Measurements from ENCODE around the gene PDE4D. TPM values are rescaled to one million over a fixed set of nuclear protein-coding genes. Genes with fewer than 3 reads are reported as not detected.

The PDE4D gene
- total and polyA plus RNA-seq, 3 donors from 2014 or later, result 7.8 to 13.9 (median 8.7) TPM

DNA sequence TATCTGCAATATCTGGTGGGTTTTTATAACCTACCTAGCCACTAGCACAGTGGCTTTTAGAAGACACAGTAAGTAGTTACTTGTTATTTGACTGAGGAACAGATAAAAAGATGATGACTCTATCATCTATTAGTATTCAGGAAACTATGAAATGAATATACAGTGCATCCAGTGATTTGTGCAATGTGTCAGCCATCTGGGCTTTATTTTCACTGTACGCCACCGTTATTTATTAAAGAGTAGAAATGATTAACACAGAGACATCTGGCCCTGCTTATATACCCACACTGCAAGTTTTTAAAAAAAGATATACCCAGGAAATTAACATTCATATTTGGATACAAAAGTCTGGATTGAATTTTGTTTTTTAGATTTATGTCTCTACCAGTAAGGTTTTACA lies 408.4 kb downstream of the PDE4D start:
- WGBS, 2 donors, result 89 to 93% methylated on average over 2 of the region's 2 CpGs
- Histone ChIP-seq H3K27me3 (no peaks in the 10 kb centered on the region), H3K36me3 (ENCODE audit: low read depth, missing control alignments) (no peaks in the 10 kb centered on the region), H3K9me3 (no peaks in the 10 kb centered on the region), H3K4me1 (peaks cover 11% of the 10 kb centered on the region), H3K27ac (no peak overlapping the region), H3K4me3 (no peak overlapping the region)
- intact Hi-C loops (cut with DNase I; ENCODE audit: low total_unique reads), result no loop called here
- no peak for DNase-seq
- TF ChIP-seq POLR2A (IDR thresholded peaks at IDR 0.05), result no peak
- TF ChIP-seq, protein P1, sequence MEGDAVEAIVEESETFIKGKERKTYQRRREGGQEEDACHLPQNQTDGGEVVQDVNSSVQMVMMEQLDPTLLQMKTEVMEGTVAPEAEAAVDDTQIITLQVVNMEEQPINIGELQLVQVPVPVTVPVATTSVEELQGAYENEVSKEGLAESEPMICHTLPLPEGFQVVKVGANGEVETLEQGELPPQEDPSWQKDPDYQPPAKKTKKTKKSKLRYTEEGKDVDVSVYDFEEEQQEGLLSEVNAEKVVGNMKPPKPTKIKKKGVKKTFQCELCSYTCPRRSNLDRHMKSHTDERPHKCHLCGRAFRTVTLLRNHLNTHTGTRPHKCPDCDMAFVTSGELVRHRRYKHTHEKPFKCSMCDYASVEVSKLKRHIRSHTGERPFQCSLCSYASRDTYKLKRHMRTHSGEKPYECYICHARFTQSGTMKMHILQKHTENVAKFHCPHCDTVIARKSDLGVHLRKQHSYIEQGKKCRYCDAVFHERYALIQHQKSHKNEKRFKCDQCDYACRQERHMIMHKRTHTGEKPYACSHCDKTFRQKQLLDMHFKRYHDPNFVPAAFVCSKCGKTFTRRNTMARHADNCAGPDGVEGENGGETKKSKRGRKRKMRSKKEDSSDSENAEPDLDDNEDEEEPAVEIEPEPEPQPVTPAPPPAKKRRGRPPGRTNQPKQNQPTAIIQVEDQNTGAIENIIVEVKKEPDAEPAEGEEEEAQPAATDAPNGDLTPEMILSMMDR (IDR thresholded peaks at IDR 0.05), result no peak

DNA sequence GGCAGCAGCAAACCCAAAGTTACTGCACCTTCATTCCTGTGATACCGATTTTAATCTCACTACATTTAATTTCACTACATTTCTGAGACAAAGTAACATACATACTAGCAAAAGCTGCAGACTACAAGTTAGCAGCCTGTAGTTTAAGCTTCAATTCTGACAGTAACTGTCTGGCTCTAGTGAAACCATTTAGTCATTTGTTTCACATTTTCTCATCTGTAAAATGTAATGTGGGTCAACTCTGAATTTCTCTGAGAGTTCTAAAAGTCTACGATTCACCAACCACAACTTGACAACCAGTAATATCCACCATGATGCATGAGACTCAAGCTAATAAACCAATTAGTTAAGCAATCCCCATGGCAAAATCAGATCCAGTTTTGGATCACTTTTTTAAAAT lies 408.9 kb downstream of the PDE4D start:
- no peak for DNase-seq
- Histone ChIP-seq H3K27ac (no peak overlapping the region), H3K27me3 (no peaks in the 10 kb centered on the region), H3K9me3 (no peaks in the 10 kb centered on the region), H3K4me1 (peaks cover 11% of the 10 kb centered on the region), H3K4me3 (no peak overlapping the region), H3K36me3 (ENCODE audit: low read depth, missing control alignments) (no peaks in the 10 kb centered on the region)
- intact Hi-C loops (cut with DNase I; ENCODE audit: low total_unique reads), result no loop called here
- WGBS, 2 donors, result 74 to 81% methylated on average over 2 of the region's 2 CpGs
- TF ChIP-seq POLR2A (IDR thresholded peaks at IDR 0.05), result no peak

DNA sequence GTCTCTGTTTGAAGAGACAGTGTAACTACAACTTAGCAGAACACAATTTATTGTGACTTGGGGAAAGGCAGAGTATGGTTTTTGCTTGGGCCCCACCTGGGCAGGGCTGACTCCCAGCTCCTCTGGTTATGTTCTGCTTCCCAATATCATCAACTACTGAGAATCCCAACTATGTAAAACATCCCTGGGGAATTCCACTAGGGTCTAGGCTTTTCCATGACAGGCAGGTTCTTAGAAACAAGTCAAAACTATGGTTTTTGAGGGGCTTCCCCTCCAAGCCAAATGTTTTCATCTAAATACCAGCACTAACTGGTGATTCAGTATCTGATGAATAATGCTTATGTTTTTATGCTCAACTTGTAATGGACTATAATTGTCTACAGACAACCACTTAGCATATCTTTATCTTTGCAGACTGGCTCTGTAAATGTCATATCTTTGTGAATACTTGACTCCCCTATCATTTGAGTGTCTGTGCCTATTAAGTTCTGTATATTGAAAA lies 409.5 kb downstream of the PDE4D start:
- no peaks in the 10 kb centered on the region for H3K36me3 ChIP-seq (ENCODE audit: low read depth, missing control alignments)
- H3K27me3 ChIP-seq, result no peaks in the 10 kb centered on the region
- intact Hi-C loops (cut with DNase I; ENCODE audit: low total_unique reads), result no loop called here
- H3K27ac ChIP-seq, result no peak overlapping the region
- H3K4me1 ChIP-seq, result peaks cover 11% of the 10 kb centered on the region
- H3K9me3 ChIP-seq, result no peaks in the 10 kb centered on the region
- no peak overlapping the region for H3K4me3 ChIP-seq
- no peak for DNase-seq
- TF ChIP-seq, protein P1 (IDR thresholded peaks at IDR 0.05), result no peak
- TF ChIP-seq POLR2A (IDR thresholded peaks at IDR 0.05), result no peak

DNA sequence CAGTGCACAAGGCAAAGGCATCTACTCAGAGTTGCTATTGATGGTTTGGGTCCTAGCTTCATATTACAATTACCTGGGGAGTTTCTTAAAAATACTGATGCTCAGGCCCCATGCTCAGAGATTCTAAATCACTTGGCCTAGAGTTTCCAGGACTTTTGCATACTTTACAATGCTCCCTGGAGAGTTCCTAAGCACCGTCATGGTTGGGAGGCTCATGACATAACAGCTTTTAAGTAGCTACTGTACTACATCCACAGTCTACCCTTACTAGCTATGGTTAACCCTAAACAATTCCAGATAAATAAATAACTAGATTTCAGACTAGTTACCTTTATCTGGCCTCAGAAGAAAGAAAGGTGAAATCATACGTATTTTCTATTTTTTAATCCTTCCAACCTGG lies 414.4 kb downstream of the PDE4D start:
- no peak for TF ChIP-seq POLR2A (IDR thresholded peaks at IDR 0.05)
- TF ChIP-seq, protein P1 (IDR thresholded peaks at IDR 0.05), result no peak
- intact Hi-C loops (cut with DNase I; ENCODE audit: low total_unique reads), result no loop called here

DNA sequence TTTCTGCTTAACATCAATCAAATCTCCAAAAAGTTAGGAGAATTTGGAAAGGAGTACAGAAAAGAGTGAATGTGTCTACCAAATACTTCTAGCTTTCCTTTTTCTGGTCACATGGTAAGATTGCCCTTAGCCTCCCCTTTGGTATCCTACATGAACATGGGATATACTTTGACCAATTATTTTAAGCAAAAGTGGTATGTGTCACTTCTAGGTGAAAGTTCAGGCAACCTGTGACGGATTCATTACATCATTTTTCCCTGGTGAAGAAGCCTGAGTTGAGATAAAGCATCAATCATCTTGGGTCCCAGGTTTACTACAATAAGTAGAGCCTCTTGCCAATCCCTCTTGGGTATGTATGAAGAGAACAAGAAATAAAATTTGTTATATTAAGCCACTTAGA lies 419.2 kb downstream of the PDE4D start:
- H3K27ac ChIP-seq, result no peak overlapping the region
- TF ChIP-seq, protein P1 (IDR thresholded peaks at IDR 0.05), result no peak
- TF ChIP-seq POLR2A (IDR thresholded peaks at IDR 0.05), result no peak
- no peak overlapping the region for H3K4me3 ChIP-seq
- H3K4me1 ChIP-seq, result no peaks in the 10 kb centered on the region
- H3K9me3 ChIP-seq, result no peaks in the 10 kb centered on the region
- 87 to 97% methylated on average over 1 of the region's 1 CpG for WGBS, 2 donors
- no peaks in the 10 kb centered on the region for H3K27me3 ChIP-seq
- intact Hi-C loops (cut with DNase I; ENCODE audit: low total_unique reads), result no loop called here
- H3K36me3 ChIP-seq (ENCODE audit: low read depth, missing control alignments), result no peaks in the 10 kb centered on the region
- DNase-seq, result no peak

More for the DNA sequence above, 414.4 kb downstream of the PDE4D start:
- H3K27me3 ChIP-seq, result no peaks in the 10 kb centered on the region
- DNase-seq, result no peak
- H3K4me1 ChIP-seq, result no peaks in the 10 kb centered on the region
- H3K36me3 ChIP-seq (ENCODE audit: low read depth, missing control alignments), result no peaks in the 10 kb centered on the region
- WGBS, 2 donors, result 64% methylated on average over 2 of the region's 2 CpGs
- H3K4me3 ChIP-seq, result no peak overlapping the region
- H3K27ac ChIP-seq, result no peak overlapping the region
- no peaks in the 10 kb centered on the region for H3K9me3 ChIP-seq
